PC-9 (cell line): ENCODE results near the gene COL23A1. TPM values are rescaled to one million over a fixed set of nuclear protein-coding genes. Genes with fewer than 3 reads are reported as not detected.

Experiments
- BruUV-seq: library from RNA; stranded (reverse); fragments of 400-500 nt; replicated peaks from 2 replicates; lab custom pipeline; 2021; lab: Mats Ljungman, UMichigan
- CTCF ChIA-PET: fragments of 300-600 bp; sonication (Branson Sonifier 250); formaldehyde crosslinking; loops from one replicate; lab custom pipeline; 2022; ENCODE audit warnings: antibody characterized with exemption; lab: Charles Lee
- POLR2A ChIA-PET: fragments of 300-600 bp; sonication (Branson Sonifier 250); formaldehyde crosslinking; loops from one replicate; lab custom pipeline; 2022; ENCODE audit warnings: antibody characterized with exemption; ENCODE audit not compliant: unreplicated experiment; lab: Charles Lee
- DNase-seq, 2 experiments: peaks; one replicate each; pipeline versions ENCODE4 v3.0.0 to v3.0.0-alpha.2; 2015 to 2022; ENCODE audit warnings: mixed read lengths in 1 of 2
- H2AFZ ChIP-seq: fragments of 200-600 bp; sonication (generic); 2 replicates; pipeline ENCODE4 v1.8.1; 2017; ENCODE audit warnings: antibody characterized with exemption
- H3F3A ChIP-seq: fragments of 200-600 bp; sonication (generic); 2 replicates; pipeline ENCODE4 v1.8.1; 2017; ENCODE audit warnings: antibody characterized with exemption, mild to moderate bottlenecking, low read depth; ENCODE audit not compliant: insufficient read depth
- H3K27ac ChIP-seq: fragments of 200-600 bp; sonication (generic); 2 replicates; pipeline ENCODE4 v1.6.1; 2016; ENCODE audit warnings: mixed run types
- H3K27me3 ChIP-seq: fragments of 200-600 bp; sonication (generic); 2 replicates; pipeline ENCODE4 v1.6.1; 2016; ENCODE audit warnings: low read depth, mixed run types; ENCODE audit not compliant: insufficient read depth
- H3K36me3 ChIP-seq: fragments of 200-600 bp; sonication (generic); 2 replicates; pipeline ENCODE4 v1.6.1; 2016; ENCODE audit warnings: low read depth, mixed run types
- H3K4me1 ChIP-seq: fragments of 200-600 bp; sonication (generic); replicated peaks from 2 replicates; pipeline ENCODE4 v1.6.1; 2016; ENCODE audit warnings: mixed run types; ENCODE audit not compliant: insufficient read depth
- H3K4me2 ChIP-seq: fragments of 200-600 bp; sonication (generic); 2 replicates; pipeline ENCODE4 v1.6.1; 2017; ENCODE audit warnings: mixed run types
- H3K4me3 ChIP-seq: fragments of 200-600 bp; sonication (generic); 2 replicates; pipeline ENCODE4 v1.6.1; 2016; ENCODE audit warnings: mixed run types
- H3K79me2 ChIP-seq: fragments of 200-600 bp; sonication (generic); 2 replicates; pipeline ENCODE4 v1.6.1; 2017; ENCODE audit warnings: low read depth, mixed run types
- H3K9me2 ChIP-seq: fragments of 200-600 bp; sonication (generic); 2 replicates; pipeline ENCODE4 v1.8.1; 2017; ENCODE audit warnings: mild to moderate bottlenecking; ENCODE audit not compliant: insufficient read depth
- H3K9me3 ChIP-seq: fragments of 200-600 bp; sonication (generic); 2 replicates; pipeline ENCODE4 v1.8.1; 2016; ENCODE audit warnings: low read depth; ENCODE audit not compliant: insufficient read depth
- H4K20me1 ChIP-seq: fragments of 200-600 bp; sonication (generic); 2 replicates; pipeline ENCODE4 v1.8.1; 2017; ENCODE audit not compliant: insufficient read depth
- CTCF ChIP-seq: fragments of 200-600 bp; sonication (generic); conservative IDR thresholded peaks from 2 replicates; pipeline ENCODE4 v1.6.1; 2017; ENCODE audit warnings: mixed run types, antibody characterized with exemption, mild to moderate bottlenecking, moderate library complexity
- EZH2 ChIP-seq: fragments of 200-600 bp; sonication (generic); IDR thresholded peaks from 2 replicates; pipeline ENCODE4 v1.8.0; 2017; ENCODE audit warnings: antibody characterized with exemption, low read depth
- intact Hi-C: fragments of 100-400 bp; cut with micrococcal nuclease; formaldehyde crosslinking; loops from one replicate; pipeline ENCODE4 v1.10.0; 2022; ENCODE audit not compliant: unreplicated experiment
- total RNA-seq: library from RNA; stranded (reverse); gene quantifications from 2 replicates; pipeline ENCODE4 v1.2.3, GENCODE V29; 2021

The COL23A1 gene
- total RNA-seq, 1 experiment from 2014 or later = not detected

DNA sequence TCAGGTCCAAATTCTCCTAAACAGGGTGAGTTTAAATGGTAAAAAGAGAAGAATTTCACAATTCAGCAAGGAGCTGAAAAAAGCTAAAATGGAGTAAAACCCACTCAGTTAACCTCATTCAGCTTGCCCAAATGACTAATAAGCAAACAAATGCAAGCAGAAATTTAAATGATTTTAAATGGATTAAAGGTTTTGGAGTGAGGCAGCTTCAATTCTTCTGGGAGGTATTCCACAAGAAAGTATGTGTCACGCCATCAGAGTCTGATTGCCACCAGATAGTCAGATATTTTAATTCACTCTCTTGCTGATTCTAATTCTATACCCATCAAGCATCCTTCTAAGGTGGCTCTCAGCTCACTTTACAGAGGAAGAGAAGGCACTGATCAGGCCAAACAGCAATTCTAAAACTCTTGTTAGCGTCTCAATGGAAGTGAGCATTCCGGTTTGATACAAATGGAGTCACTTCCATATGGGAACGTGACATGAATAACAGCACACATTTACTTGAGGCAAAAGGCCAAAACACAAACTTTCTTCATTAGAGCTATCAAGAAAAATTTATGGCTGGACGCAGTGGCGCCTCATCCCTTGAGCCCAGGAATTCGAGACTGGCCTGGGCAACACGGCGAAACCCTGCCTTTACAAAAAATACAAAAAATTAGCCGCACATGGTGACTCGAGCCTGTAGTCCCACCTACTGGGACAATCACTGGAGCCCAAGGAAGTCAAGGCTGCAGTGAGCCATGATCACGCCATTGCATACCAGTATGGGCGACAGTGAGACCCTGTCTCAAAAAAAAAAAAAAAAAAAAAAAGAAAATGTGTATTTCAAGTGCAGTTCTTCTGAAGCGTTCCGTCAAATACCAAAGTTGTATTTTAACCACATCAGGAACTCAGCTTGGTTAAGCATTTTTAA is 34.7 kb upstream of the COL23A1 start:
- intact Hi-C loops = loop anchor here (10.0 kb wide), 1 partner anchor 390 kb away; the partner anchor contains the start of gene PHYKPL
- H3K4me1 ChIP-seq = peaks cover 25% of the 10 kb centered on the region

DNA sequence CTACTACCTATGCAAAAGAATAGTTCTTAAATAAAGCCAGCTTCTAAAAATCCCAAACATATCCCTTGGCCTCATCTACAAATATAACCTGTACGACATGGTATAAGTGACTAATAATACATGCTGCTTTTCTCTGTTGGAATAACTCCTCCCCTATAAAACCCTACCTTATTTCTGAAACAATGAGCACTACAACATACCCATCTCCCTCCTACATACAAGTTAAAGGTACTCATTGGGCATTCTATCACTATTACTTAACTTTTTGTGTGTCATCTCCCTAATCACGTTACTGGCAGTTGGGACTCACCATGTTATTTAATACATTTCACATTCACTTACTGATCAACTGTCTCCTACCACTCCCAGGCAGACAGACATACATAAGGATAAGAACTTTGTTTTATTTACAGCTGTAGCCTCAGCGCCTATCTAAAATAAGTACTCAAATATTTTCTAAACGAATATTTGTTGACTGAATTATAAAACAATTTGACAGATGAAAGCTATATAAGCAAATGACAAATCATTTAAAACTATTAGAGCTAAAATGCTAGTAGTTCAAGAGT is 32.6 kb upstream of the COL23A1 start:
- TF ChIP-seq EZH2 = no peak
- no peak for TF ChIP-seq CTCF
- Histone ChIP-seq H3K27me3 (no peaks in the 10 kb centered on the region), H4K20me1 (no peaks in the 10 kb centered on the region; the same call in 1 of the 2 replicates), H3K9me3 (peaks cover 3% of the 10 kb centered on the region; the same call in 1 of the 2 replicates), H3K79me2 (peaks cover 39% of the 10 kb centered on the region), H3K4me3 (no peak overlapping the region), H3K4me2 (no peak overlapping the region), H3K4me1 (peaks cover 20% of the 10 kb centered on the region), H2AFZ (no peak overlapping the region), H3F3A (no peaks in the 10 kb centered on the region), H3K36me3 (peaks cover 49% of the 10 kb centered on the region), H3K9me2 (no peaks in the 10 kb centered on the region), H3K27ac (no peak overlapping the region)
- intact Hi-C loops = loop anchor here (10.0 kb wide), 1 partner anchor 388 kb away; the partner anchor contains the start of gene PHYKPL
- CTCF ChIA-PET = no interaction called here
- no peak for DNase-seq
- no TSS peak for BruUV-seq
- POLR2A ChIA-PET = no interaction called here

More for the DNA sequence above, 34.7 kb upstream of the COL23A1 start:
- H3K9me2 ChIP-seq = no peaks in the 10 kb centered on the region
- TF ChIP-seq EZH2 (no peak), CTCF (no peak)
- DNase-seq = no peak
- ChIA-PET CTCF (interaction anchor here (0.6 to 1.2 kb wide), 2 partner anchors 62 to 106 kb away, joined by 4 to 16 read pairs; partner anchors contain the start of gene ZNF354A), POLR2A (interaction anchor here (0.5 to 0.7 kb wide), 4 partner anchors 10 to 242 kb away, joined by 3 to 44 read pairs (median 4); no protein-coding TSS in a partner anchor)
- peak overlapping the region; percentile 85 for H3K4me3 ChIP-seq
- H3K27ac ChIP-seq = no peak overlapping the region
- H3K4me2 ChIP-seq = peak overlapping the region; percentile 98
- peaks cover 34% of the 10 kb centered on the region for H3K36me3 ChIP-seq
- no TSS peak for BruUV-seq
- H4K20me1 ChIP-seq = no peaks in the 10 kb centered on the region; the same call in 1 of the 2 replicates
- H3K27me3 ChIP-seq = no peaks in the 10 kb centered on the region
- H3K79me2 ChIP-seq = peaks cover 39% of the 10 kb centered on the region
- peaks cover 5% of the 10 kb centered on the region; the same call in 1 of the 2 replicates for H3F3A ChIP-seq
- no peak overlapping the region for H2AFZ ChIP-seq
- H3K9me3 ChIP-seq = peaks cover 3% of the 10 kb centered on the region; the same call in 1 of the 2 replicates

GRCh38 chr5:178619390-178619789 is 29.2 kb upstream of the COL23A1 start:
- ChIA-PET POLR2A (no interaction called here), CTCF (no interaction called here)
- H3K79me2 ChIP-seq = peaks cover 17% of the 10 kb centered on the region
- no peaks in the 10 kb centered on the region for H3K27me3 ChIP-seq
- intact Hi-C loops = no loop called here
- H3K36me3 ChIP-seq = peaks cover 56% of the 10 kb centered on the region
- H3K9me2 ChIP-seq = no peaks in the 10 kb centered on the region
- no peak for DNase-seq
- no peak overlapping the region for H3K4me2 ChIP-seq
- no peaks in the 10 kb centered on the region; the same call in 1 of the 2 replicates for H4K20me1 ChIP-seq
- no peaks in the 10 kb centered on the region for H3F3A ChIP-seq
- no peak overlapping the region for H2AFZ ChIP-seq
- no TSS peak for BruUV-seq
- H3K4me3 ChIP-seq = no peak overlapping the region
- H3K27ac ChIP-seq = no peak overlapping the region
- no peak for TF ChIP-seq EZH2
- TF ChIP-seq CTCF = no peak
- H3K4me1 ChIP-seq = peaks cover 7% of the 10 kb centered on the region; the same call in 1 of the 2 replicates
- H3K9me3 ChIP-seq = no peaks in the 10 kb centered on the region
